Loucy (cell line): Measurements from ENCODE around the gene BCL2L12.
A peak's percentile ranks its signal among the peaks of the same experiment; 100 is the strongest.

Source experiments
- H2AFZ ChIP-seq: fragments of 200-600 bp; sonication (generic); 2 replicates; pipeline ENCODE4 v1.6.0; 2016; ENCODE audit warnings: antibody characterized with exemption, mild to moderate bottlenecking, low read length, moderate library complexity
- H3F3A ChIP-seq: fragments of 200-600 bp; 2 replicates; pipeline ENCODE4 v1.6.0; 2016; ENCODE audit warnings: antibody characterized with exemption, low read depth, mild to moderate bottlenecking
- H3K27me3 ChIP-seq: fragments of 200-600 bp; sonication (generic); 2 replicates; pipeline ENCODE4 v1.6.1; 2014; ENCODE audit warnings: low read length, mild to moderate bottlenecking; ENCODE audit not compliant: insufficient read depth, poor library complexity, severe bottlenecking
- H3K36me3 ChIP-seq: fragments of 200-600 bp; sonication (generic); 2 replicates; pipeline ENCODE4 v1.6.1; 2016; ENCODE audit warnings: low read length; ENCODE audit not compliant: insufficient read depth
- H3K4me1 ChIP-seq: fragments of 200-600 bp; sonication (generic); 2 replicates; pipeline ENCODE4 v1.5.1; 2014; ENCODE audit warnings: low read length, mild to moderate bottlenecking; ENCODE audit not compliant: insufficient read depth, poor library complexity, severe bottlenecking
- H3K4me2 ChIP-seq: fragments of 200-600 bp; sonication (generic); 2 replicates; pipeline ENCODE4 v1.6.0; 2014; ENCODE audit warnings: antibody characterized with exemption, low read length, low read depth, mild to moderate bottlenecking; ENCODE audit not compliant: poor library complexity, severe bottlenecking
- H3K4me3 ChIP-seq: fragments of 200-600 bp; sonication (generic); 2 replicates; pipeline ENCODE4 v1.5.1; 2014; ENCODE audit warnings: low read length, mild to moderate bottlenecking, mixed read lengths; ENCODE audit not compliant: poor library complexity, severe bottlenecking
- H3K79me2 ChIP-seq: fragments of 200-600 bp; sonication (generic); 2 replicates; pipeline ENCODE4 v1.6.1; 2014; ENCODE audit warnings: low read length; ENCODE audit not compliant: insufficient read depth
- H3K9ac ChIP-seq: fragments of 200-600 bp; sonication (generic); 2 replicates; pipeline ENCODE4 v1.6.0; 2014; ENCODE audit warnings: mild to moderate bottlenecking, low read depth, low read length, moderate library complexity; ENCODE audit not compliant: poor library complexity, severe bottlenecking
- H3K9me2 ChIP-seq: fragments of 200-600 bp; sonication (generic); replicated peaks from 2 replicates; pipeline ENCODE4 v1.6.1; 2016; ENCODE audit warnings: low read depth, low read length, mixed read lengths
- H3K9me3 ChIP-seq: fragments of 200-600 bp; sonication (generic); 2 replicates; pipeline ENCODE4 v1.6.1; 2014; ENCODE audit warnings: mild to moderate bottlenecking, antibody characterized with exemption, low read length, low read depth; ENCODE audit not compliant: insufficient read depth
- H4K20me1 ChIP-seq: fragments of 200-600 bp; sonication (generic); 2 replicates; pipeline ENCODE4 v1.6.0; 2014; ENCODE audit warnings: antibody characterized with exemption, low read length, mild to moderate bottlenecking; ENCODE audit not compliant: insufficient read depth, poor library complexity, severe bottlenecking
- EZH2phosphoT487 ChIP-seq: fragments of 200-600 bp; IDR thresholded peaks from 2 replicates; pipeline ENCODE4 v1.6.1; 2018; ENCODE audit warnings: antibody characterized with exemption, mild to moderate bottlenecking, moderate library complexity, borderline replicate concordance
- TF ChIP-seq, protein P1 (sequence below): fragments of 200-600 bp; sonication (generic); conservative IDR thresholded peaks from 2 replicates; pipeline ENCODE4 v1.5.1; 2014; ENCODE audit warnings: mild to moderate bottlenecking, antibody characterized with exemption, low read length

The BCL2L12 gene

DNA sequence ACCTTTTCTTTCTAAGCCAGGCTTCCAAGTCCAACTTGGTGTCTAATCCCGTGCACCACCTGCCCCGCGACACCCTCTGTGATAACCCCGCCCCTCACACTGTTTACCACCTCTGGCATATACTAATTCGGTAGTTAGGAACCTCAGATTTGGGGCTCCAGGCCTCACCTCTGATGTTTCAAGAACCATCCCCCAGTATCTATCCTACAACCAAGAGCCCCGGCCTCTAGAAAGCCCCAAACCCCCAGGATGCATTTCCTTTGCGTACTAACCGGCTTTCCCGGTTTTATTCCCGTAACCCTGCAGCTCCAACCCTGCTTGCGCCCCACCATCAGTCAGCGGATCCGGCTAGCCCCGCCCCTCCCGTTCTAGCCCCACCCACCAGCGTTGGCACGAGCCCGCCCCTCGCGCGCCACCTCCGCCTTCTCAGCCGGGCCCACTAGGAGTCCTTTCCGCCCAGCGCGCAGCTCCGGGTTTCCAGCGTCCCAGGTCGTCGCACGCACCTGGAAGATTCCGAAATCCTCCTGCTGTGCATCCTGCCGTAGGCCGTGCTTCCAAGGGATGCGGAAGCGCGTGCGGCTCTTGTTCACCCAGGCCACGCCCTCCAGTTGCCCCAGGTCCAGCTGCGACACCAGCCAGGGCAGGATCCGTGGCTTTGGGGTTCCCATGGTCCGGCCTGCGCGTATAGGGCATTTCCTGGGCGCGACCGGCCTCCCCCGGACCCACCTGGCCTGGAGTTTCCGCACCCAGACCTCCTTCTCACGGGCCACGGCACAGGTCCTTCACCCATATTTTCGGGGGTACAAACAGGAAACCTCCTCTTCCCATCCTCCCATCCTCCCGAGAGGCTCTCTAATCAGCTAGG is 1.3 kb upstream of the BCL2L12 start:
- Histone ChIP-seq H3K27me3 (no peaks in the 10 kb centered on the region), H3K9me2 (no peaks in the 10 kb centered on the region), H3F3A (no peaks in the 10 kb centered on the region), H3K9ac (peak overlapping the region; percentile 91), H4K20me1 (peaks cover 17% of the 10 kb centered on the region), H3K4me2 (peak overlapping the region; percentile 93), H3K9me3 (no peaks in the 10 kb centered on the region), H3K4me3 (peak overlapping the region; percentile 97), H2AFZ (no peak overlapping the region), H3K36me3 (peaks cover 25% of the 10 kb centered on the region; the same call in 1 of the 2 replicates), H3K79me2 (peaks cover 42% of the 10 kb centered on the region), H3K4me1 (peaks cover 21% of the 10 kb centered on the region)
- TF ChIP-seq, protein P1, sequence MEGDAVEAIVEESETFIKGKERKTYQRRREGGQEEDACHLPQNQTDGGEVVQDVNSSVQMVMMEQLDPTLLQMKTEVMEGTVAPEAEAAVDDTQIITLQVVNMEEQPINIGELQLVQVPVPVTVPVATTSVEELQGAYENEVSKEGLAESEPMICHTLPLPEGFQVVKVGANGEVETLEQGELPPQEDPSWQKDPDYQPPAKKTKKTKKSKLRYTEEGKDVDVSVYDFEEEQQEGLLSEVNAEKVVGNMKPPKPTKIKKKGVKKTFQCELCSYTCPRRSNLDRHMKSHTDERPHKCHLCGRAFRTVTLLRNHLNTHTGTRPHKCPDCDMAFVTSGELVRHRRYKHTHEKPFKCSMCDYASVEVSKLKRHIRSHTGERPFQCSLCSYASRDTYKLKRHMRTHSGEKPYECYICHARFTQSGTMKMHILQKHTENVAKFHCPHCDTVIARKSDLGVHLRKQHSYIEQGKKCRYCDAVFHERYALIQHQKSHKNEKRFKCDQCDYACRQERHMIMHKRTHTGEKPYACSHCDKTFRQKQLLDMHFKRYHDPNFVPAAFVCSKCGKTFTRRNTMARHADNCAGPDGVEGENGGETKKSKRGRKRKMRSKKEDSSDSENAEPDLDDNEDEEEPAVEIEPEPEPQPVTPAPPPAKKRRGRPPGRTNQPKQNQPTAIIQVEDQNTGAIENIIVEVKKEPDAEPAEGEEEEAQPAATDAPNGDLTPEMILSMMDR = no peak

DNA sequence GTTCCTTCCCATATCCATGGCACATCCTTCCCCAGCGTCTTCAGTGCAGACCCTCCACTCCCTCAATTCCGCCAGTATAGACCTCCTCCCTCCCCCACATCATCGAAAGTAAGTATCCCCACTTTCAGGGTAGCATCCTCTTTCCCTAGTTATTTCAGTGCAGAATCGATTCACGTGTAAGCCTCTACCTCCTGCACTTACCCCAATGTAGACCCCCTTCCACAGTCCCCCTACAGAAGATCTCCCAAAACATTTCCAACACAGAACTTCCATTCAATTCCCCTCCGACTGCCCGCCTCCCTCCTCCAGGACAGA is 740 bp upstream of the BCL2L12 start:
- Histone ChIP-seq H3K9me3 (no peaks in the 10 kb centered on the region), H4K20me1 (peaks cover 17% of the 10 kb centered on the region), H3K4me1 (peaks cover 21% of the 10 kb centered on the region), H3K9ac (peak overlapping the region; percentile 91), H3K4me3 (peak overlapping the region; percentile 97), H3K36me3 (peaks cover 23% of the 10 kb centered on the region; the same call in 1 of the 2 replicates), H2AFZ (peak overlapping the region; percentile 95; the same call in 1 of the 2 replicates), H3K4me2 (peak overlapping the region; percentile 93), H3K79me2 (peaks cover 42% of the 10 kb centered on the region), H3F3A (no peaks in the 10 kb centered on the region), H3K27me3 (no peaks in the 10 kb centered on the region), H3K9me2 (no peaks in the 10 kb centered on the region)
- TF ChIP-seq, protein P1 = no peak

DNA sequence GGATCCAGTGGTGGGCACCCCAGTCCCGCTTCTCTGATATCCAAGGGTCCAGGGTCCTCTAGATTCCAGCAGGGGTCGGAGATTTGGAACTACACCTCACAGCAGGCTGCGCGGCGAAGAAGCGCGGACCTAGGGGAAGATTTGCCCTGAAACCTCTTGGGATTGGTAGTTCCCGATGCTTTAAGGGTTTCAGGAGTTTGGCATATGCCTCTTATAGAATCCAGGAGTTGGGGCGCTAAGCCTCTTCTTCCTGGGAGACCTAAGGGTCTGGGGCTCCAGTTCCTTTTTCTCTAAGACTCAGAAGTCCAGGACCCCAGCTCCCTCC is 349 bp downstream of the BCL2L12 start:
- Histone ChIP-seq H3K9me2 (no peaks in the 10 kb centered on the region), H3K4me1 (peaks cover 21% of the 10 kb centered on the region), H3K4me2 (peak overlapping the region; percentile 93), H3K9ac (peak overlapping the region; percentile 91), H3K79me2 (peaks cover 42% of the 10 kb centered on the region), H2AFZ (peak overlapping the region; percentile 81), H3F3A (no peaks in the 10 kb centered on the region), H3K9me3 (no peaks in the 10 kb centered on the region), H3K4me3 (peak overlapping the region; percentile 97), H4K20me1 (peaks cover 17% of the 10 kb centered on the region), H3K36me3 (peaks cover 19% of the 10 kb centered on the region; the same call in 1 of the 2 replicates), H3K27me3 (no peaks in the 10 kb centered on the region)
- TF ChIP-seq, protein P1 = peak; percentile 23
- TF ChIP-seq EZH2phosphoT487 = no peak
